Measurements from ENCODE around the gene TAF8. TPM values are rescaled to one million over a fixed set of nuclear protein-coding genes. Genes with fewer than 3 reads are reported as not detected.

The TAF8 gene
- polyA plus RNA-seq, 1 donor (not counting 4 experiments of a cell fraction or from before 2014, with no cell fraction given) = 15.9 TPM

DNA sequence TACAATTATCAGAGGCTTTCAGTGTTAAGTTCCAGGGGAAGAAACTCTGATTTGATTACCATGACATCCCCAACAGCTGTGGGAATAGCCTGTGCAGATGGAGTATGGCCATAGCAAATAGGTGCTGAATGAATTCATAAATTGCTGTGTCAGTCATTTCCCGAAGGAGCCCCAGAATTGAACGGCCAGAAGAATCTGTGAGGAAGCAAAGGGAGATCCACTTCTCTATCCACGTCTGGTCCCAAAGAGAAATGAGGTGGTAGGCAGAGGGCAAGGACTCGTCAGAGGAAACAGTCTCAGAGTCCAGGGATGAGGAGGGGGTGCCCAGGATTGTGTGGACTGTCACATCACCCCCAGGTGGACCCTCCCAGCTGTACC lies 3.1 kb upstream of the TAF8 start:
- H3K4me1 ChIP-seq (ENCODE audit: control insufficient read depth, extremely low read depth, insufficient read depth, low read length) = peaks cover 46% of the 10 kb centered on the region
- H3K9ac ChIP-seq (ENCODE audit: control insufficient read depth, extremely low read depth, insufficient read depth, low read length) = no peak overlapping the region
- peaks cover 14% of the 10 kb centered on the region for H3K79me2 ChIP-seq (ENCODE audit: control insufficient read depth, insufficient read depth, low read length)
- DNase-seq (ENCODE audit: low read depth, low spot score) (no peak), FAIRE-seq (no peak)
- H3K4me2 ChIP-seq (ENCODE audit: control insufficient read depth, extremely low read depth, insufficient read depth, low read depth, low read length) = peak overlapping the region; percentile 64
- H3K36me3 ChIP-seq (ENCODE audit: control insufficient read depth in 2 of 2, extremely low read depth in 1 of 2, insufficient read depth in 2 of 2, low read length in 2 of 2) = peaks cover 0 to 2% of the 10 kb centered on the region in 2 experiments
- peak overlapping the region in 2 of 3 experiments; percentile 67 to 76 for H3K4me3 ChIP-seq (ENCODE audit: control insufficient read depth in 2 of 3, extremely low read depth in 1 of 3, insufficient read depth in 2 of 3, low read depth in 1 of 3, low read length in 3 of 3)
- peak overlapping the region; percentile 82 for H3K27ac ChIP-seq (ENCODE audit: control insufficient read depth, insufficient read depth, low read length)
- H3K27me3 ChIP-seq (ENCODE audit: control insufficient read depth, extremely low read depth, insufficient read depth, low read length) = no peaks in the 10 kb centered on the region
- no peaks in the 10 kb centered on the region for H3K9me3 ChIP-seq (ENCODE audit: control insufficient read depth, low read depth, low read length)
- dilution Hi-C loops (cut with MboI; ENCODE audit: extremely low pct_ligation_motif_present, low sequenced_read_pairs) = no loop called here
- H3K9me1 ChIP-seq (ENCODE audit: control insufficient read depth, extremely low read depth, insufficient read depth, low read length) = no peaks in the 10 kb centered on the region
- no peak overlapping the region for H2AFZ ChIP-seq (ENCODE audit: control insufficient read depth, low read length)
- no peaks in the 10 kb centered on the region for H4K20me1 ChIP-seq (ENCODE audit: control insufficient read depth, extremely low read depth, insufficient read depth, low read length)
- TF ChIP-seq CTCF (optimal IDR thresholded peaks at IDR 0.05 in 1 of 3, IDR thresholded peaks at IDR 0.05 in 1 of 3, conservative IDR thresholded peaks at IDR 0.05 in 1 of 3; ENCODE audit: extremely low read depth in 1 of 3, insufficient read depth in 2 of 3, low read length in 3 of 3) (no peak), EZH2 (IDR thresholded peaks at IDR 0.05; ENCODE audit: low read length) (no peak)

GRCh38 chr6:42047790-42048405 lies 2.4 kb upstream of the TAF8 start:
- dilution Hi-C loops (cut with MboI; ENCODE audit: extremely low pct_ligation_motif_present, low sequenced_read_pairs) = no loop called here
- H3K4me2 ChIP-seq (ENCODE audit: control insufficient read depth, extremely low read depth, insufficient read depth, low read depth, low read length) = peak overlapping the region; percentile 64
- no peaks in the 10 kb centered on the region for H3K9me1 ChIP-seq (ENCODE audit: control insufficient read depth, extremely low read depth, insufficient read depth, low read length)
- DNase-seq (ENCODE audit: low read depth, low spot score) = no peak
- H3K79me2 ChIP-seq (ENCODE audit: control insufficient read depth, insufficient read depth, low read length) = peaks cover 13% of the 10 kb centered on the region
- TF ChIP-seq CTCF (optimal IDR thresholded peaks at IDR 0.05 in 1 of 3, IDR thresholded peaks at IDR 0.05 in 1 of 3, conservative IDR thresholded peaks at IDR 0.05 in 1 of 3; ENCODE audit: extremely low read depth in 1 of 3, insufficient read depth in 2 of 3, low read length in 3 of 3) (no peak), EZH2 (IDR thresholded peaks at IDR 0.05; ENCODE audit: low read length) (no peak)
- H2AFZ ChIP-seq (ENCODE audit: control insufficient read depth, low read length) = peak overlapping the region; percentile 87
- H3K36me3 ChIP-seq (ENCODE audit: control insufficient read depth in 2 of 2, extremely low read depth in 1 of 2, insufficient read depth in 2 of 2, low read length in 2 of 2) = peaks cover 3 to 4% of the 10 kb centered on the region in 2 experiments
- H3K4me1 ChIP-seq (ENCODE audit: control insufficient read depth, extremely low read depth, insufficient read depth, low read length) = peaks cover 46% of the 10 kb centered on the region
- H3K4me3 ChIP-seq (ENCODE audit: control insufficient read depth in 2 of 3, extremely low read depth in 1 of 3, insufficient read depth in 2 of 3, low read depth in 1 of 3, low read length in 3 of 3) = peak overlapping the region; percentile 67 to 77 (median 76)
- H4K20me1 ChIP-seq (ENCODE audit: control insufficient read depth, extremely low read depth, insufficient read depth, low read length) = no peaks in the 10 kb centered on the region
- H3K27ac ChIP-seq (ENCODE audit: control insufficient read depth, insufficient read depth, low read length) = peak overlapping the region; percentile 66
- peak overlapping the region; percentile 81 for H3K9ac ChIP-seq (ENCODE audit: control insufficient read depth, extremely low read depth, insufficient read depth, low read length)
- FAIRE-seq = no peak
- no peaks in the 10 kb centered on the region for H3K9me3 ChIP-seq (ENCODE audit: control insufficient read depth, low read depth, low read length)
- H3K27me3 ChIP-seq (ENCODE audit: control insufficient read depth, extremely low read depth, insufficient read depth, low read length) = no peaks in the 10 kb centered on the region
